ENCODE results near the gene INTS7.

DNA sequence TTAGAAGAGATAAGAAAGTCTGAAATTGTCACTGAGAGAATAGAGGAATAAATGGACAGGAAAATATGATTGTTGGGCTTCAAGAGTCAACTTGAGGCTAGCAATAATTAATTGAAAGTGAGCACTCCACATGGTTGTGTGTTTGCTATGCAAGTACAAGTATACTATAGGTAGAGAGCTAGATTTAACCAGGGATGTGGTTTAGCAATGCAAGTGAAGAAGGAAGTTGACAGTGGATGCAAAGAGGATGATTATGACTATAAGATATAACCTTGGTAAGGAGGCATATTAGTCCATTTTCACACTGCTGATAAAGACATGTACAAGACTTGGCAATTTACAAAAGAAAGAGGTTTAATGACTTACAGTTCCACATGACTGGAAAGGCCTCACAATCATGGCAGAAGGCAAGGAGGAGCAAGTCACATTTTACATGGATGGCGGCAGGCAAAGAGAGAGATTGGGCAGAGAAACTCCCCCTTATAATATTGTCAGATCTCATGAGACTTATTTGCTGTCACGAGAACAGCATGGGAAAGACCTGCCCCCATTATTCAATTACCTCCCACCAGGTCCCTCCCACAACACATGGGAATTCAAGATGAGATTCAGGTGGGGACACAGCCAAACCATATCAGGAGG lies 47.5 kb upstream of the INTS7 start:
- TF ChIP-seq CTCF (IDR thresholded peaks at IDR 0.05) (no peak), REST (IDR thresholded peaks at IDR 0.05; ENCODE audit: insufficient read depth in 1 of 2, low read depth in 2 of 2, low read length in 1 of 2) (no peak), POLR2AphosphoS5 (IDR thresholded peaks at IDR 0.05; ENCODE audit: low read depth, low read length) (no peak), SIN3A (IDR thresholded peaks at IDR 0.05; ENCODE audit: borderline replicate concordance, insufficient read depth, low read depth, low read length) (no peak), TCF7L2 (IDR thresholded peaks at IDR 0.05; ENCODE audit: low read depth, low read length) (no peak)
